HG03439 (cell line): ENCODE measurements around the gene UBXN10.

Experiments
- ATAC-seq: cut with Tn5 transposase; IDR thresholded peaks from one replicate; pipeline ENCODE4 v1.9.1; 2021; ENCODE audit warnings: mild to moderate bottlenecking, moderate library complexity; ENCODE audit not compliant: unreplicated experiment

The UBXN10 gene

DNA sequence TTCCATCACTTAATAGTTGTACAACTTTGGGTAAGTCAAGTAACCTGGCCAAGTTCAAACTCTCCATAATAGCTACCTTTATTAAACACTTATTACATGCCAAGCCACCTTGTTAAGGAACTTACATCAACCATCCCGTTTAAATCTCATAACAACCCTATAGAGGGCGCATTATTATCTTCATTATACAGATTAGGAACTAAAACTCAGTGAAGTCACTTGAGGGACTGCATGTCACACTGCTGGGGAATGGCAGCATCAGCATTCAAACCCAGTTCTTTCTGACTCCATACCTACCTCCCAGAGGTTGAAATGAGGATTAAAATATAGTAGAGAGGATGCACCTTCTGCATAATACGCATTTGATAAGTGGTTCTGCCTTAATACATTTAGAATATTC is 47.5 kb downstream of the UBXN10 start:
- no peak for ATAC-seq

GRCh38 chr1:20233866-20234265 is 48.0 kb downstream of the UBXN10 start:
- ATAC-seq, result no peak

DNA sequence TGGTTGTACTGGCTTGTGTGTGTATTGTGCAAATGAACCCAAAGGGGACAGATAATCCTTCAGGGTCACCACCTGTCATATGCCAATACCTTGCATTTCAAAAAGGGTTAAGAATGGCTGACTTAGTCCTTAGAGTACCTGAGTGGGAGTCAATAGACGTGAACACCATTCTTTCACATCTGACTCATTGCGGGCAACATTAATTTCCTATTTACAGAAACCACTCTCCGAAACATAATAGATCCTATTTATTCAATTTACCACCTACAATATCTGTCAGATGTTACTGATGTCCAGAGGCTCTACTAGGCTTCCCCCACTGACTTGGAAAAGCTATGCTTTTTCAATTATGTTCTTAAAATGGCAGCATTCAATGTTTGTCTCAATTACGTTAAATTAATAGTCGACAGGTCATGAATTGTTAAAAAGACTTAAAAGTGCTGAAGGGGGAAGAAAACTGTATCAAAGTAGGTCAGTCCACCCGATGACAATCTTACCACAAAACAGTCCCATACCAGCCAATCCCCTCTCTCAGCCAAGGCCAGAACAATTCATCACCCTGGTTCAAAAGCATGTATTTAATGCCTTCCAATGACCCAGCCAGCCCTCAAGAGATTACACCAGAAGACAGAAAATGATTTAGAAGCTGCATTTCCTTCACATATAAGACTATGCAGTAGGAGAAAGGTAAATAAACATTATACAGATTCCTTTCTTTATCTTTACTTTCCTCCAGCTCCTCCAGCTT is 49.1 kb downstream of the UBXN10 start:
- no peak for ATAC-seq

DNA sequence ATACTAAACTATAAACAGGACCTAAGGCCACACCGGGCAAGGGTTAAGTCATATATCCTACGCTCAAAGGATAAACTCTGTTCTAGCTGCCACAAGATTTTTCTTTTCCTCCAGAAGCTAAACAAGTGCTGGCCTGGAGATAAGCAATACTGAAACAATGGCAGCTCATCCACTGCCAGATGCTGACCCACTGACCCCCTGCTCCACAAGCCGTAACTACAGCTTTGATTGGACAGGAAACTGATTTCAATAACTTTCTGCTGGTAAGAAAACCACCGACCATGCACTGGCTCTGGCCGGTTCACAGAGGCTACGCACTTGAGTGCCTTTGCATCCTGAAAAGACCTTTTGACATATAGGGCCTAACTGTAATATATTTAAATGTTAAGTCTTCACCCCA is 51.8 kb downstream of the UBXN10 start:
- no peak for ATAC-seq

DNA sequence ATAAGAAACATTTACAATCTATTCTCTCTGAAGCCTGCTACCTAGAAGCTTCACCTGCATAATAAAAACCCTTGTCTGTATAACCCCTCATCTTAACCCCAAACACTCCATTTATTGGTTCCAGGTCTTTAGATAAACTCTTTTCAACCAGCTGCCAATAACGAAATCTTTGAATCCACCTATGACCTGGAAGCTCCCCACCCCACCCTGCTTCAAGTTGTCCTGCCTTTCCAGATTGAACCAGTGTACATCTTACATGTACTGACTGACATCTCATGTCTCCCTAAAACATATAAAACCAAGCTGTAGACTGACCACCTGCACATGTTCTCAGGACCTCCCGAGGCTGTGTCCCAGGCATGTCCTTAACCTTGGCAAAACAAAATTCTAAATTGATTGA is 54.1 kb downstream of the UBXN10 start:
- ATAC-seq, result no peak

- no peak for ATAC-seq
Observed at GRCh38 chr1:20242890-20243479, 57.1 kb downstream of the UBXN10 start.
